ENCODE results near the gene HSH2D.
"Not testable (repeated sequence)": the region's sequence is repeated elsewhere in the genome, so short reads cannot be mapped to it uniquely, and the experiment has no call there.

HSH2D gene

GRCh38 chr19:16159655-16160054, 16.2 kb downstream of the HSH2D start:
- DNase-seq: no peak

- no peak for DNase-seq
Observed at GRCh38 chr19:16160445-16160942, 17.0 kb downstream of the HSH2D start.

- DNase-seq: no peak
Observed at GRCh38 chr19:16160943-16161560, 17.6 kb downstream of the HSH2D start.

GRCh38 chr19:16161840-16162239, 18.4 kb downstream of the HSH2D start:
- DNase-seq: no peak

DNA sequence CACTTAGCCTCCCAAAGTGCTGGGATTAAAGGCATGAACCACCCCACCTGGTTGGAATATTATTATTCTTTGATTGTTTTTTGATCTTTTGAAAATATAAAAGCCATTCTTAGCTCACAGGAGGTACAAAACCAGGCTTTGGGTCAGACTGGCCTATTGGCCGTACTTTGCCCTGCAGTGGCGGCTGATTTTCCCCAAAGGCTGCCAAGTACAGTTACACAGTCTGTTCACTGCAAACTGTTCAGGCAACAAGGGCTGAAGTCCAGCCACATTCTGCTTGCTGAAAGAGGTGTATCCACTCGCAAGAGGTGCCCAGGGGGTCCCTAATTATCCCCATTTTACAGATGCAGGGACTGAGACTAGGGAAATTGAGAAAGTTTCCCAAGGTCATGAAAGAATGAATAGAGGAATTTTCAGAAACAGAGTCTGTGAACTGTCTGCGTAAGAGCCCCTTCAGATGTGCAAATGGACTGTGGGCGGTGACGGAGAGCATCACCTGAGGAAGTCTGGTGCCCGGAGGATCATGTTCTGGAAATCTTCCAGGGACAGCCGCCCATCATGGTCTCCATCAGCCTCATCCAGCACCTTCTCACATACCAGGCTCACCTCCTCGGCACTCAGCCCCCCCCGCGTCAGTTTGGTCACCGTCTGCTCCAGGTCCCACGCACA, 20.9 kb downstream of the HSH2D start:
- no peak for DNase-seq

- no peak for DNase-seq
Observed at GRCh38 chr19:16166417-16166816, 22.9 kb downstream of the HSH2D start.

DNA sequence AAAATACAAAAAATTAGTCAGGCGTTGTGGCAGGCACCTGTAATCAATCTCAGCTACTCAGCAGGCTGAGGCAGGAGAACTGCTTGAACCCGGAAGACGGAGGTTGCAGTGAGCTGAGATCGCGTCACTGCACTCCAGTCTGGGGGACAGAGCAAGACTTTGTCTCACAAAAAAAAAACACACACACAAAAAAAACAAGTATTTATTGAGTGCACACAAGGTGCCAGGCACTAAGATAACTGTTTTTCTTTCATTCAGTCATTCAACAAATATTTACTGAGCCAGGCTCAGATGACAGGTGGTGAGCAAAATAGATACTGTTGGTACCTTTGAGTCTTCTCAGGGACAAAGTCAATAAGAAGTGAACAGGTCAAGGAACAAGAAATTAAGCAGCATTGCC, 23.6 kb downstream of the HSH2D start:
- DNase-seq: no peak

DNA sequence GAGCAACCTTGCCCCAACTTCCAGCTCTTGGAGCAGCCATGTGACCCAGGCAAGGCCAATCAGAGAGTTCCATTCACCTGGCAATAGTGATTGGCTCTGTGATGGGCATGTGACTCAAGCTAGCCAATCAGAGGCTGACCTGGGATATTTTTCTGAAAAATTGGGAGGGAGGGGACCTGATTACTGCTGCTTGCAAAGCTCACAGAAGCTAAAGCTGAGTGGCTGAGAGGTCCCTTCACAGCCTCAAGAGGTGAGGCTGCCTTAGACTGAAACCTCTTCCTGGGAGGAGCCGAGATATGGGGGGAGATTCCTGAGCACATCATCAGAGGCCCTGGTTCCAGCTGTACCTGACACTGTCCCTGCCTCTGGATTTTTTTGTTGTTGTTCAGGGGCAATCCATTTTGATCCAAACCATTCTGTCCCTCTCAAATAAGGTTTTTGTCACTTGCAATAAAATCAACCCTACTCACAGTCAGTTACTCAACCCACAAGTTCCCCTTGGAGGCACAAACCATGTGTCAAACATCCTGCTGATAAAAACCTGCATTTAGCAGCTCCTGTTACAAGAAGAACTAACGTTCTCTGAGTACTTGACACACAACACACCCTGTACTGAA, 25.1 kb downstream of the HSH2D start:
- DNase-seq: no peak

DNA sequence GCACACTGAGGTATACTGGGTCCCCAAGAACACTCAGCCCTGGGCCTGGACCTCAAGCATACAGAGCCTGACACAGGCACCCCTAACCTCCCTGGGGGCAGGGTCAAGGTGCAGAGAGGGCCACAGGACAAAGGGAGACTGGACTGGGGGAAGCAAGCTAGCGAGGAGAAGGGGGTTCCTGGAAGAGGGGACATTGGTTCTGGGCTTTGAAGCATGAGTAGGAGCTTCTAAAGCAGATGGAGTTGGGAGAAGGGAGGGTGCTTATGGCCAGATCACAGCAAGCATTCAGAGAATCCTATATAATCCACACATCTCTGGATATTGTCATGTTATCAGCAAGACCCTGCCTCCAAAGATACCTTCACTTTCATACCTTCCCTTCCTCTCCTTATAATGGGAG, 26.6 kb downstream of the HSH2D start:
- no peak for DNase-seq

DNA sequence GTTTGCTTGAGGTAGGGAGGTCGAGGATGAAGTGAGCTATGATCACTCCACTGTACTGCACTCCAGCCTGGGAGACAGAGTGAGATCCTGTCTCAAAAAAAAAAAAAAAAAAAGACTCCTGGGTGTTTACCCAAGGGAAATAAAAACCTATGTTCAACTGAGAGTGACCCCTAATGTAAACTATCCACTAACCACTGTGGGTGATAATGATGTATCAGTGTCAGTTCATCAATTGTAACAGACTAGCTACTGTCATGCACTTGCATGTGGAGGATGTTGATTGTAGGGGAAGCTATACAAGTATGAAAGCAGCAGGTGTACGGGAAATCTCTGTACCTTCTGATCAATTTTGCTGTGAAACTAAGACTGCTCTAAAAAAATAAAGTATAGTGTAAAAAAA, 32.5 kb downstream of the HSH2D start:
- DNase-seq: no peak

DNA sequence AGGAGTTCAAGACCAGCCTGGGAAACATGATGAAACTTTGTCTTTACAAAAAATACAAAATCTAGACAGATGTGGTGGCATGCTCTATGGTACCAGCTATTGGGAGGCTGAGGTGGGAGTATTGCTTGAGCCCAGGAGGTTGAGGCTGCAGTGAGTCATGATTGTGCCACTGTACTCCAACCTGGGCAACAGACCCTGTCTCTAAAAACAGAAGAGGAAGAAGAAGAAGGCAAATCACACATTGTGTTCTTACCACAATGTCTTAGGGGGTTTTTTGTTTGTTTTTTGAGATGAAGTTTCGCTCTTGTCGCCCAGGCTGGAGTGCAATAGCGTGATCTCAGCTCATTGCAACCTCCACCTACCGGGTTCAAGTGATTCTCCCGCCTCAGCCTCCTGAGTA, 35.4 kb downstream of the HSH2D start:
- DNase-seq: not testable (repeated sequence)

DNA sequence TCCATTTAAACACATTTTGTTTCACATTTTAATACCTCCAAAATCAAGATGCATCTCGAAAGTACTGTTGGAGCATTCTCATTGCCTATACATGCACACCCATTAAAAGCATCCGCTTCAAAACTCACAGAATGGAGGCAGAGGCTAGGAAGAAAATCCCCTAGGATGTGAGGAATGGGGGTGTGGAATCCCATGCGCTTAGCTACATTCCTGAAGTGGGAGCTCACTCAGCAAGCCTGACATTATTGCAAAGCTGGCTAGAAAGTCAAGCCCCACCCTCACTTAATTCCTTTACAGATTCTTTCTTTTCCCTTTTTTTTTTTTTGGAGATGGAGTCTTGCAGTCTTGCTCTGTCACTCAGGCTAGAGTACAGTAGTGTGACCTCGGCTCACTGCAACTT, 37.1 kb downstream of the HSH2D start:
- DNase-seq: no peak

DNA sequence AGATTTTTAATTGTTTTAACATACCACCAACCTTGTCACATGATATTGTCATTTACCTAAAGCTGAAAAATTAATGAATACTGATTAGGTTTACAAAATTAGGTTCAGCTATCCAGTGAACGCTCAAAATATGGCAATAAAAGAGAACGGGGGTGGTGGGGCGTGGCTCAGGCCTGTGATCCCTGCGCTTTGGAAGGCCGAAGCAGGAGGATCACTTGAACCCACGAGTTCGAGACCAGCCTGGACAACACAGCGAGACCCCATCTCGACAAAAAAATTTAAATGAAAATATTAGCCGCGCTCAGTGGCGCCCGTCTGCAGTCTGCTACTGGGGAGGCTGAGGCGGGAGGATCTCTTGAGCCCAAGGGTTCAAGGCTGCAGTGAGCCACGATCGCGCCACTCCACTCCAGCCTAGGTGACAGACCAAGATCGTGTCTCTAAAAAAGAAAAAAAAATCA, 41.2 kb downstream of the HSH2D start:
- no peak for DNase-seq

GRCh38 chr19:16185123-16185767, 41.8 kb downstream of the HSH2D start, which contains the start of gene FAM32A:
TSS of gene FAM32A (plus strand) at chr19:16185410. CDS start at chr19:16185443, 33 bp downstream.
- DNase-seq: peak; percentile 98

DNA sequence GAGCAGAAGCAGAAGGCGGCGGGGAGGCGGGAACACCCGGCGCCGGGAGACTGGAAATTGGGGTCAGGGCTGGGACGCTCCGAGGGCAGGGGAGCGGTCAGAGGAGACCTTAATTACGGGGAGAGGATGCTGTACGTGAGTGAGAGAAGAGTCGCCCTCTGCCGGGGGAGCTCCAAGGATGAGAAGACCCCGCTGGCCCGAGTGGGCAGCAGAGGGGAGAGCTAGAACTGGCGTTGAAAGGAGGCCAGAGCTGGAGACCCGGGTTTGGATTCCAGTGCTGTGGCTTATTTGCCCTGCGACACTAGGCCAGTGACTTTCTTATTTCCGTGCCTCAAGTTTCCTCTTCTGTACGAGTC, 42.3 kb downstream of the HSH2D start:
- peak; percentile 42 for DNase-seq

DNA sequence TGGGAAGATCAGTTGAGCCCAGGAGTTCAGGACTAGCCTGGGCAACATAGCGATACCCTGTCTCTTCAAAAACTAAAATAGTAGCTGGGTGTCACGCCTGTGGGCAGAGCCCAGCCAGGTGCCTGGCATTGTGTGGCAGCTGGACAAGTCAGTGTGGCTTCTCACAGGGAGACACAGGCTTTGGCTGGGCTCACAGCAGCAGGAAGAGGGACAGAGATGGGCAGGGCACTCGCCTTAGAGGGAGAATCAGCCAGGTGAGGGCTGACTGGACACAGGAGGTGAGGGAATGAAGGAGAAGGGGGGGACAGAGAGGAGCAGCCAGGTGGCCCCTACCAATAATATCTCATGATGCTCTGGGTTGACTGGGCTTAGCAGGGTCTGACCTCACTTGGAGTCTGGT, 45.0 kb downstream of the HSH2D start:
- DNase-seq: no peak

- DNase-seq: no peak
Observed at GRCh38 chr19:16190198-16190597, 46.7 kb downstream of the HSH2D start.

GRCh38 chr19:16190736-16191135, 47.3 kb downstream of the HSH2D start:
- DNase-seq: no peak

- DNase-seq: no peak
Observed at GRCh38 chr19:16191216-16191908, 47.9 kb downstream of the HSH2D start.

- DNase-seq: no peak
Observed at GRCh38 chr19:16193466-16193865, 50.0 kb downstream of the HSH2D start.

DNA sequence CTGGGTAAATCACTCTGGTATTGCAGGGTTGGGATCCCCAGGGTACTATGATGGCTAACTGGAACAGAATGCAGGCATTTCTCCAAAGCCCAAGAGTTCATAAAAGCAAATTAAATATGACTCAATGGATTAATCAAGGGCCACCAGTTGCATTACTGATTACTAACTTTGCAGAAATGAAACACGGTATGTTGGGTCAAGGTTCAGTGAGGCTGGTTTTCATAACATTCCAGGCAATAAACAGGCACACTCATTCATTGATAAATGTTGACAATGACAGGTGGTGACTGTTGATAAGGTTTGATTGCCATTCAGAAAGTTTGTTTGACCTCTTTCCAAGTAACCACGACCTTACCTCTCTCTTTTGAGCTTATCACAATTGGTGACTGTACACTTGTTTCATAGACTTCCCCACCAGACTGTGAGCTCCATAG, 53.7 kb downstream of the HSH2D start:
- no peak for DNase-seq

DNA sequence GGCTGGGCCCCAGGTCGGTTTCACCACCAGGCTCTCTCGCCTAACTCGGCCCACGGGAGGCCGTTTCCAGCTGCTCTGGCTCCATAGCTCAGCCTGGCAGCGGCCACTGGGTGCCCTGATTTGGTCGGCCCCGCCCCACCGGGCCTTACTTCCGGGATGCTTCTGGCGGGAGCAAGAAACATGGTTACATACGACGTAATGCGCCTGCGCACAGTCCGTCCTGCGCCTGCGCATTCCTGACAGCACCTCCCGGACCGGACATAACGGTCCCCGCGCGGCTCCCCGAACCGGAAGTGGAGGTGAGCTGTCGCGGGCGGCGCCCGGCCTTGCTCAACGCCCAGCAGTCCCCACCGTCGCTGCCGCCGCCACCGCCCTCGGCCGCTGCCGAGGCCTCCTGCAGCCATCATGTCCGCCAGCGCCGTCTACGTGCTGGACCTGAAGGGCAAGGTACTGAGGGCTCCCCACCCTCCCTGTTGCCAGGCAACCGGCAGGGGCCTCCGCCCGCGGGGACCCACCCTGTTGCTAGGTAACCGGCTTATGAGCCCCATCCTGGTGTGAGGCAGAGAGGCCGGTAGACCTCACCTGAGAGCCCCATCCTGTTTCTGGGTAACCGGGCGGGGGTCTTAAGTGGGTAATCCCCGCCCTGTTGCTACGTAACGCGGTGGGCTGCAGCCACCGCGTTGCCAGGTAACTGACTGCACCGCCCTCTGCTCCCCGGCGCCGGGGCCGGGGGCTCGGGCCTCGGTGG, 54.3 kb downstream of the HSH2D start, which contains the start of gene AP1M1:
Gene AP1M1 (plus strand): TSS at position 290 of the 748 bp plus-strand sequence. CDS start 116 bp downstream, at position 406.
- peak; percentile 99 for DNase-seq
